ENCODE data around the gene FUT3. TPM values are rescaled to one million over a fixed set of nuclear protein-coding genes. Genes with fewer than 3 reads are reported as not detected.

FUT3 gene
- total and polyA plus RNA-seq, 9 of the 15 experiments (the other 6 are each of a cell fraction or from before 2014, with no cell fraction given): 0.09 TPM; not detected in 8

- no peak overlapping the region for H3K4me3 ChIP-seq
- peaks cover 16 to 73% of the 10 kb centered on the region in 2 experiments for H3K4me1 ChIP-seq (replicated peaks in 1 of 2; ENCODE audit: control insufficient read depth in 2 of 2, insufficient read depth in 2 of 2, low read length in 2 of 2)
- ChIA-PET POLR2A (interaction anchor here (0.6 to 4.2 kb wide), 3 partner anchors 10 to 814 kb away, joined by 4 to 28 read pairs (median 5); partner anchors contain the start of genes NDUFA11 and VMAC), CTCF (ENCODE audit: low intra/inter-chr PET ratio) (interaction anchor here (3.9 kb wide), 1 partner anchor 89 kb away, joined by 48 read pairs; the partner anchor contains the start of gene NRTN)
- ATAC-seq: peak; percentile 69
- H3K79me2 ChIP-seq (ENCODE audit: control insufficient read depth, insufficient read depth, low read length): peaks cover 6% of the 10 kb centered on the region; the same call in 2 of the 3 replicates
- peak; percentile 69 for FAIRE-seq
- H3K4me2 ChIP-seq (ENCODE audit: insufficient read depth, low read length): peak overlapping the region; percentile 21; the same call in 1 of the 2 replicates
- no peak overlapping the region for H2AFZ ChIP-seq (ENCODE audit: low read depth, low read length)
- H3K9ac ChIP-seq (ENCODE audit: insufficient read depth in 1 of 2, low read depth in 2 of 2, low read length in 2 of 2): peak overlapping the region in 1 of 2 experiments; percentile 86; a peak in 2 of 4 replicates
- no peak overlapping the region for H3K27ac ChIP-seq (ENCODE audit: extremely low read depth, low read depth, low read length)
- no peaks in the 10 kb centered on the region for H3K27me3 ChIP-seq (ENCODE audit: control insufficient read depth in 2 of 2, insufficient read depth in 2 of 2, low read length in 2 of 2)
- in situ Hi-C loops (cut with MboI): loop anchor here (5.0 kb wide), 1 partner anchor 92 kb away; no protein-coding TSS in a partner anchor
- 49% methylated on average over 25 of the region's 28 CpGs for WGBS (ENCODE audit: insufficient coverage, low coverage, missing lambda C conversion rate)
- DNase-seq (ENCODE audit: extremely low read depth in 1 of 4, low spot score in 3 of 4): peak; percentile 50 to 76 (median 66)
- peaks cover 30% of the 10 kb centered on the region for H4K20me1 ChIP-seq (replicated peaks; ENCODE audit: control insufficient read depth, insufficient read depth, low read length)
- H3K36me3 ChIP-seq (ENCODE audit: control insufficient read depth, insufficient read depth, low read length): peaks cover 33% of the 10 kb centered on the region; the same call in 2 of the 3 replicates
- peaks cover 5% of the 10 kb centered on the region for H3K9me1 ChIP-seq (ENCODE audit: control insufficient read depth, insufficient read depth, low read length)
- TSS peak; percentile 23 for BruUV-seq (replicated peaks)
- no peaks in the 10 kb centered on the region for H3K9me3 ChIP-seq (replicated peaks; ENCODE audit: control insufficient read depth, insufficient read depth, low read depth, low read length)
- intact Hi-C loops (cut with micrococcal nuclease): no loop called here
- TF ChIP-seq KLF16 (IDR thresholded peaks at IDR 0.05): 0 out of 2 replicates have a peak, but pooled peaks have one; percentile 21
- peak in 1 of 2 experiments; percentile 43; a peak in 1 of 4 replicates for TF ChIP-seq TRIM24 (IDR thresholded peaks at IDR 0.05)
- TF ChIP-seq CCNT2 (IDR thresholded peaks at IDR 0.05; ENCODE audit: borderline replicate concordance, extremely low read depth, insufficient read length, low read depth, low read length): peak; percentile 61
- peak; percentile 71; the same call in 1 of the 2 replicates for TF ChIP-seq BHLHE40 (IDR thresholded peaks at IDR 0.05; ENCODE audit: low read length)
- peak; percentile 57; the same call in 1 of the 2 replicates for TF ChIP-seq TFAP4 (CRISPR knock-in tag; IDR thresholded peaks at IDR 0.05; ENCODE audit: borderline replicate concordance)
- 0 out of 2 replicates have a peak, but pooled peaks have one; percentile 20 for TF ChIP-seq MEF2A (IDR thresholded peaks at IDR 0.05; ENCODE audit: control insufficient read depth, low read depth, low read length)
- TF ChIP-seq ATF1 (CRISPR knock-in tag; IDR thresholded peaks at IDR 0.05): no peak
- TF ChIP-seq ATF1 (tag; IDR thresholded peaks at IDR 0.05): peak; percentile 57
- TF ChIP-seq DPF2 (IDR thresholded peaks at IDR 0.05): peak; percentile 63; the same call in 1 of the 2 replicates
- TF ChIP-seq PML (IDR thresholded peaks at IDR 0.05; ENCODE audit: low read length): 0 out of 2 replicates have a peak, but pooled peaks have one; percentile 25
- TF ChIP-seq ZNF274 (IDR thresholded peaks at IDR 0.05; ENCODE audit: borderline replicate concordance, low read depth, low read length): no peak
- peak; percentile 64 for TF ChIP-seq CBFA2T2 (conservative IDR thresholded peaks at IDR 0.05)
- no peak for TF ChIP-seq NKRF (IDR thresholded peaks at IDR 0.05; ENCODE audit: borderline replicate concordance)
- TF ChIP-seq MYNN (IDR thresholded peaks at IDR 0.05): peak; percentile 87
- no peak for TF ChIP-seq MYNN (CRISPR knock-in tag; IDR thresholded peaks at IDR 0.05)
- no peak for TF ChIP-seq ZNF232 (CRISPR knock-in tag; IDR thresholded peaks at IDR 0.05)
- TF ChIP-seq GATA2 (CRISPR knock-in tag; IDR thresholded peaks at IDR 0.05): 0 out of 2 replicates have a peak, but pooled peaks have one; percentile 9
- TF ChIP-seq SFPQ (IDR thresholded peaks at IDR 0.05; ENCODE audit: low read depth, low read length): no peak
Observed at GRCh38 chr19:5893907-5894703, 42.9 kb upstream of the FUT3 start.

Data from K562 (cell line).